HL-60/S4 treated with retinoic acid at 250 ng/mL for 4 days and 3 days (cell line): ENCODE results near the gene PCNX4.

ENCODE experiments used
- in situ Hi-C: fragments of 300-500 bp; cut with MboI; formaldehyde crosslinking; loops from 2 replicates; pipeline ENCODE4 v1.7.0; 2022; ENCODE audit warnings: low sequenced_read_pairs

The PCNX4 gene

GRCh38 chr14:60169722-60170121 lies 78.0 kb downstream of the PCNX4 start:
- in situ Hi-C loops, result loop anchor here (25.0 kb wide), 1 partner anchor 207 kb away; no protein-coding TSS in a partner anchor

- in situ Hi-C loops, result loop anchor here (25.0 kb wide), 1 partner anchor 209 kb away; no protein-coding TSS in a partner anchor
Observed at GRCh38 chr14:60170948-60171347, 79.2 kb downstream of the PCNX4 start.

- in situ Hi-C loops, result loop anchor here (25.0 kb wide), 1 partner anchor 209 kb away; no protein-coding TSS in a partner anchor
Observed at GRCh38 chr14:60171690-60172089, 80.0 kb downstream of the PCNX4 start.

- in situ Hi-C loops, result loop anchor here (25.0 kb wide), 3 partner anchors 212 to 537 kb away; no protein-coding TSS in a partner anchor
Observed at GRCh38 chr14:60174352-60175254, 82.9 kb downstream of the PCNX4 start.

- in situ Hi-C loops, result loop anchor here (25.0 kb wide), 2 partner anchors 387 to 538 kb away; no protein-coding TSS in a partner anchor
Observed at GRCh38 chr14:60175255-60175902, 83.7 kb downstream of the PCNX4 start.

- in situ Hi-C loops, result loop anchor here (25.0 kb wide), 2 partner anchors 384 to 541 kb away; no protein-coding TSS in a partner anchor
Observed at GRCh38 chr14:60178164-60178563, 86.4 kb downstream of the PCNX4 start.

GRCh38 chr14:60178820-60179219 lies 87.1 kb downstream of the PCNX4 start:
- in situ Hi-C loops, result loop anchor here (25.0 kb wide), 2 partner anchors 383 to 542 kb away; no protein-coding TSS in a partner anchor

GRCh38 chr14:60179431-60179869 lies 87.7 kb downstream of the PCNX4 start:
- in situ Hi-C loops, result loop anchor here (25.0 kb wide), 2 partner anchors 383 to 542 kb away; no protein-coding TSS in a partner anchor

GRCh38 chr14:60183138-60183537 lies 91.4 kb downstream of the PCNX4 start:
- in situ Hi-C loops, result loop anchor here (25.0 kb wide), 2 partner anchors 379 to 546 kb away; no protein-coding TSS in a partner anchor

- in situ Hi-C loops, result loop anchor here (25.0 kb wide), 2 partner anchors 379 to 546 kb away; no protein-coding TSS in a partner anchor
Observed at GRCh38 chr14:60183741-60184140, 92.0 kb downstream of the PCNX4 start.

GRCh38 chr14:60184146-60184904 lies 92.6 kb downstream of the PCNX4 start:
- in situ Hi-C loops, result loop anchor here (25.0 kb wide), 2 partner anchors 378 to 547 kb away; no protein-coding TSS in a partner anchor

GRCh38 chr14:60184905-60185555 lies 93.3 kb downstream of the PCNX4 start:
- in situ Hi-C loops, result loop anchor here (25.0 kb wide), 2 partner anchors 377 to 548 kb away; no protein-coding TSS in a partner anchor

GRCh38 chr14:60188115-60188514 lies 96.4 kb downstream of the PCNX4 start:
- in situ Hi-C loops, result loop anchor here (25.0 kb wide), 2 partner anchors 374 to 551 kb away; no protein-coding TSS in a partner anchor

- in situ Hi-C loops, result loop anchor here (25.0 kb wide), 2 partner anchors 374 to 551 kb away; no protein-coding TSS in a partner anchor
Observed at GRCh38 chr14:60188696-60189095, 97.0 kb downstream of the PCNX4 start.

- in situ Hi-C loops, result loop anchor here (25.0 kb wide), 2 partner anchors 372 to 553 kb away; no protein-coding TSS in a partner anchor
Observed at GRCh38 chr14:60189923-60190840, 98.5 kb downstream of the PCNX4 start.

- in situ Hi-C loops, result loop anchor here (25.0 kb wide), 2 partner anchors 367 to 558 kb away; no protein-coding TSS in a partner anchor
Observed at GRCh38 chr14:60195179-60195810, 103.6 kb downstream of the PCNX4 start.

- in situ Hi-C loops, result loop anchor here (25.0 kb wide), 2 partner anchors 366 to 559 kb away; no protein-coding TSS in a partner anchor
Observed at GRCh38 chr14:60196291-60196690, 104.6 kb downstream of the PCNX4 start.
